NCI-H446 treated with DMSO at 0.1 percent for 48 hours (cell line): ENCODE data around the gene GRID2IP.

ENCODE experiments used
- DNase-seq: peaks from one replicate; lab custom pipeline; 2025; lab: John Stamatoyannopoulos, UW

GRID2IP gene

GRCh38 chr7:6447581-6448199, 103.6 kb downstream of the GRID2IP start, which contains the start of gene DAGLB:
DAGLB (minus strand) TSS chr7:6447954; CDS start chr7:6447842, 112 bp downstream.
- DNase-seq = peak; percentile 82
